ENCODE results near the gene ABHD18.
"Not testable (repeated sequence)": the region's sequence is repeated elsewhere in the genome, so short reads cannot be mapped to it uniquely, and the experiment has no call there.

The ABHD18 gene

DNA sequence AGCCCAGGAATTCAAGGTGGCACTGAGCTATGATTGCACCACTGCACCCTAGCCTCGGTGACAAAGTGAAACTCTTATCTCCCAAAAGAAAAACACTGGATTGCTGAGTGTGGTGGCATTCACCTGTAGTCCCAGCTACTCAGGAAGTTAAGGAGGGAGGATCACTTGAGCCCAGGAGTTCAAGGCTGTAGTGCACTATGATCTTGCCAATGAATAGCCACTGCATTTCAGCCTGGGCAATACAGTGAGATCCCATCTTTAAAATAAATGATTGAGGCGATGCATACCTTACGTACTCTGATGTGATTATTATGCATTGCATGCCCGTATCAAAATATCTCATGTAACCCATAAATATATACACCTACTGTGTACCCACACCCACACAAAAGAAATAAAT is 64.7 kb downstream of the ABHD18 start:
- DNase-seq (ENCODE audit: low read depth), result no peak
- TF ChIP-seq, protein P1, sequence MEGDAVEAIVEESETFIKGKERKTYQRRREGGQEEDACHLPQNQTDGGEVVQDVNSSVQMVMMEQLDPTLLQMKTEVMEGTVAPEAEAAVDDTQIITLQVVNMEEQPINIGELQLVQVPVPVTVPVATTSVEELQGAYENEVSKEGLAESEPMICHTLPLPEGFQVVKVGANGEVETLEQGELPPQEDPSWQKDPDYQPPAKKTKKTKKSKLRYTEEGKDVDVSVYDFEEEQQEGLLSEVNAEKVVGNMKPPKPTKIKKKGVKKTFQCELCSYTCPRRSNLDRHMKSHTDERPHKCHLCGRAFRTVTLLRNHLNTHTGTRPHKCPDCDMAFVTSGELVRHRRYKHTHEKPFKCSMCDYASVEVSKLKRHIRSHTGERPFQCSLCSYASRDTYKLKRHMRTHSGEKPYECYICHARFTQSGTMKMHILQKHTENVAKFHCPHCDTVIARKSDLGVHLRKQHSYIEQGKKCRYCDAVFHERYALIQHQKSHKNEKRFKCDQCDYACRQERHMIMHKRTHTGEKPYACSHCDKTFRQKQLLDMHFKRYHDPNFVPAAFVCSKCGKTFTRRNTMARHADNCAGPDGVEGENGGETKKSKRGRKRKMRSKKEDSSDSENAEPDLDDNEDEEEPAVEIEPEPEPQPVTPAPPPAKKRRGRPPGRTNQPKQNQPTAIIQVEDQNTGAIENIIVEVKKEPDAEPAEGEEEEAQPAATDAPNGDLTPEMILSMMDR (conservative IDR thresholded peaks at IDR 0.05; ENCODE audit: control insufficient read depth, insufficient read depth, low read depth, low read length), result no peak
- no peak overlapping the region for H3K4me3 ChIP-seq (ENCODE audit: control insufficient read depth, low read depth, low read length)

- TF ChIP-seq, protein P1 (conservative IDR thresholded peaks at IDR 0.05; ENCODE audit: control insufficient read depth, insufficient read depth, low read depth, low read length), result no peak
- H3K4me3 ChIP-seq (ENCODE audit: control insufficient read depth, low read depth, low read length), result no peak overlapping the region
- no peak for DNase-seq (ENCODE audit: low read depth)
Measured at GRCh38 chr4:128031756-128032384, 66.7 kb downstream of the ABHD18 start.

GRCh38 chr4:128039568-128039967 is 74.4 kb downstream of the ABHD18 start:
- no peak overlapping the region for H3K4me3 ChIP-seq (ENCODE audit: control insufficient read depth, low read depth, low read length)
- TF ChIP-seq, protein P1 (conservative IDR thresholded peaks at IDR 0.05; ENCODE audit: control insufficient read depth, insufficient read depth, low read depth, low read length), result no peak
- DNase-seq (ENCODE audit: low read depth), result no peak

DNA sequence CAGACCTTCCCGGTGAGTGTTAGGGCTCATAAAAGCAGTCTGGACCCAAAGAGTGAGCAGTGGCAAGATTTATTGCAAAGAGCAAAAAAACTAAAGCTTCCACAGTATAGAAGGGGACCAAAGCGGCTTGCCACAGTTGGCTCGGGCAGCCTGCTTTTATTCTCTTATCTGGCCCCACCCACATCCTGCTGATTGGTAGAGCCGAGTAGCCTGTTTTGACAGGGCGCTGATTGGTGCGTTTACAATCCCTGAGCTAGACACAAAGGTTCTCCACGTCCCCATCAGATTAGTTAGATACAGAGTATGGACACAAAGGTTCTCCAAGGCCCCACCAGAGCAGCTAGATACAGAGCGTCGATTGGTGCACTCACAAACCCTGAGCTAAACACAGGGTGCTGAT is 81.8 kb downstream of the ABHD18 start:
- H3K4me3 ChIP-seq (ENCODE audit: control insufficient read depth, low read depth, low read length); DNase-seq (ENCODE audit: low read depth): not testable (repeated sequence)

DNA sequence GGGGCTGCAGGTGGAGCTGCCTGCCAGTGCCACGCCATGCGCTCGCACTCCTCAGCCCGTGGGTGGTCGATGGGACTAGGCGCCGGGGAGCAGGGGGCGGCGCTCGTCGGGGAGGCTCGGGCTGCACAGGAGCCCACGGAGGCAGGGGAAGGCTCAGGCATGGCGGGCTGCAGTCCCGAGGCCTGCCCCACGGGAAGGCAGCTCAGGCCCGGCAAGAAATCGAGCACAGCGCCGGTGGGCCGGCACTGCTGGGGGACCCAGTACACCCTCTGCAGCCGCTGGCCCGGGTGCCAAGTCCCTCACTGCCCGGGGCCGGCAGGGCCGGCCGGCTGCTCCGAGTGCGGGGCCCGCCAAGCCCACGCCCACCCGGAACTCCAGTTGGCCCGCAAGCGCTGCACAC is 82.3 kb downstream of the ABHD18 start:
- DNase-seq (ENCODE audit: low read depth); H3K4me3 ChIP-seq (ENCODE audit: control insufficient read depth, low read depth, low read length): not testable (repeated sequence)

- H3K4me3 ChIP-seq (ENCODE audit: control insufficient read depth, low read depth, low read length), result not testable (repeated sequence)
- peak; percentile 8 for DNase-seq (ENCODE audit: low read depth)
Measured at GRCh38 chr4:128051229-128051628, 86.0 kb downstream of the ABHD18 start.

- not testable (repeated sequence) for DNase-seq (ENCODE audit: low read depth); H3K4me3 ChIP-seq (ENCODE audit: control insufficient read depth, low read depth, low read length)
Measured at GRCh38 chr4:128054907-128055306, 89.7 kb downstream of the ABHD18 start.

GRCh38 chr4:128055441-128056206 is 90.4 kb downstream of the ABHD18 start:
- DNase-seq (ENCODE audit: low read depth); H3K4me3 ChIP-seq (ENCODE audit: control insufficient read depth, low read depth, low read length): not testable (repeated sequence)

DNA sequence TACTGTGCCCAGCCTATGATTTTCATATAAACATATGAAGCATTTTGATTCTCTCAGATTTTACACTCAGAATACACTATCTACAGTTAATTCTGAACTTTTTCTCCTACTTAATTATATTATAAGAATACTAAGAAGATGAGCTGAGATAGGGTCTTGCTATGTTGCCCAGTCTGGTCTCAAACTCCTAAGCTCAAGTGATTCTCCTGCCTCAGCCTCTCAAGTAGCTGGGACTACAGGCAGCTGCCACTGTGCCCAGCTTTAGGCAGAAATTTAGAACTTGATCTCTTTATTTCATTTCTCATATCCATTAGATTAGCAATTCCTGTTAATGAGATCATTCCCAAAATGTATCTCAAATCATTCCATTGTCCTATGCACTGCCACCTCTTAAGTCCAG is 91.2 kb downstream of the ABHD18 start:
- no peak overlapping the region for H3K4me3 ChIP-seq (ENCODE audit: control insufficient read depth, low read depth, low read length)
- no peak for DNase-seq (ENCODE audit: low read depth)
- TF ChIP-seq, protein P1 (conservative IDR thresholded peaks at IDR 0.05; ENCODE audit: control insufficient read depth, insufficient read depth, low read depth, low read length), result no peak
